Liver (tissue), 9 donors: ENCODE measurements around the gene TTC38. TPM values are rescaled to one million over a fixed set of nuclear protein-coding genes. Genes with fewer than 3 reads are reported as not detected.
A peak's percentile ranks its signal among the peaks of the same experiment; 100 is the strongest.

Experiments used
- DNase-seq: peaks from one replicate; pipeline ENCODE4 v3.0.0-alpha.2; 2017; ENCODE audit warnings: low spot score
- H3K27ac ChIP-seq, 2 donors: one replicate each; pipeline ENCODE4 v1.7.0; 2013; ENCODE audit warnings: inconsistent platforms in 2 of 2, low read length in 2 of 2, control low read depth in 1 of 2, low read depth in 1 of 2, mild to moderate bottlenecking in 1 of 2
- H3K27me3 ChIP-seq, 4 donors: one replicate each; pipeline versions ENCODE4 v1.6.1 to v1.7.0; 2013; ENCODE audit warnings: low read length in 3 of 4, inconsistent platforms in 1 of 4, mild to moderate bottlenecking in 1 of 4, moderate library complexity in 1 of 4; ENCODE audit not compliant: control insufficient read depth in 4 of 4, insufficient read depth in 4 of 4
- H3K36me3 ChIP-seq, 4 donors: one replicate each; pipeline versions ENCODE4 v1.6.1 to v1.7.0; 2013; ENCODE audit warnings: low read length in 3 of 4, mild to moderate bottlenecking in 3 of 4, low read depth in 1 of 4, moderate library complexity in 1 of 4; ENCODE audit not compliant: control insufficient read depth in 4 of 4, insufficient read depth in 3 of 4
- H3K4me1 ChIP-seq, 4 donors: one replicate each; pipeline versions ENCODE4 v1.6.1 to v1.7.0; 2013; ENCODE audit warnings: low read length in 3 of 4, mild to moderate bottlenecking in 3 of 4, moderate library complexity in 1 of 4; ENCODE audit not compliant: control insufficient read depth in 4 of 4, insufficient read depth in 4 of 4
- H3K4me3 ChIP-seq, 3 donors: one replicate each; pipeline versions ENCODE4 v1.6.1 to v1.7.0; 2013; ENCODE audit warnings: low read length in 3 of 3, control low read depth in 1 of 3, low read depth in 1 of 3, mild to moderate bottlenecking in 1 of 3
- H3K9ac ChIP-seq, 2 donors: one replicate each; pipeline ENCODE4 v1.7.0; 2013; ENCODE audit warnings: low read length in 2 of 2, mild to moderate bottlenecking in 2 of 2, moderate library complexity in 2 of 2, control low read depth in 1 of 2, low read depth in 1 of 2
- H3K9me3 ChIP-seq, 4 donors: one replicate each; pipeline versions ENCODE4 v1.6.1 to v1.7.0; 2013; ENCODE audit warnings: low read length in 3 of 4; ENCODE audit not compliant: control insufficient read depth in 4 of 4
- EGR1 ChIP-seq, 2 donors: IDR thresholded peaks; 2 replicates each; pipeline ENCODE4 v1.6.1; 2016 to 2018; ENCODE audit warnings: antibody characterized with exemption in 2 of 2, low read depth in 2 of 2
- FOXA1 ChIP-seq: IDR thresholded peaks from 2 replicates; pipeline ENCODE4 v1.6.1; 2016; ENCODE audit warnings: antibody characterized with exemption
- FOXA2 ChIP-seq: IDR thresholded peaks from 2 replicates; pipeline ENCODE4 v1.6.1; 2016; ENCODE audit warnings: antibody characterized with exemption
- GABPA ChIP-seq, 2 donors: IDR thresholded peaks in 1 of 2; conservative IDR thresholded peaks in 1 of 2; 2 replicates each; pipeline ENCODE4 v1.6.1; 2016; ENCODE audit warnings: antibody characterized with exemption in 2 of 2, mild to moderate bottlenecking in 1 of 2, moderate library complexity in 1 of 2
- HNF4A ChIP-seq, 2 donors: conservative IDR thresholded peaks; 2 replicates each; pipeline ENCODE4 v1.6.1; 2016; ENCODE audit warnings: antibody characterized with exemption in 2 of 2, mild to moderate bottlenecking in 2 of 2
- HNF4G ChIP-seq: IDR thresholded peaks from 2 replicates; pipeline ENCODE4 v1.6.1; 2016; ENCODE audit warnings: antibody characterized with exemption
- JUND ChIP-seq, 2 donors: IDR thresholded peaks; 2 replicates each; pipeline ENCODE4 v1.6.1; 2016; ENCODE audit warnings: antibody characterized with exemption in 2 of 2
- NR2F2 ChIP-seq: IDR thresholded peaks from 2 replicates; pipeline ENCODE4 v1.6.1; 2016; ENCODE audit warnings: antibody characterized with exemption
- RAD21 ChIP-seq, 2 donors: IDR thresholded peaks; 2 replicates each; pipeline ENCODE4 v1.6.1; 2016; ENCODE audit warnings: antibody characterized with exemption in 2 of 2, mild to moderate bottlenecking in 2 of 2
- RXRA ChIP-seq, 2 donors: IDR thresholded peaks; 2 replicates each; pipeline ENCODE4 v1.6.1; 2017 to 2018; ENCODE audit warnings: antibody characterized with exemption in 2 of 2, mild to moderate bottlenecking in 1 of 2
- SP1 ChIP-seq: IDR thresholded peaks from 2 replicates; pipeline ENCODE4 v1.6.1; 2018; ENCODE audit warnings: antibody characterized with exemption, mild to moderate bottlenecking
- TAF1 ChIP-seq: conservative IDR thresholded peaks from 2 replicates; pipeline ENCODE4 v1.6.1; 2016; ENCODE audit warnings: antibody characterized with exemption, mild to moderate bottlenecking
- YY1 ChIP-seq: IDR thresholded peaks from 2 replicates; pipeline ENCODE4 v1.6.1; 2016; ENCODE audit warnings: antibody characterized with exemption, mild to moderate bottlenecking
- WGBS: extraction: QIAGEN DNeasy Blood & Tissue Kit; methylation state at CpG from one replicate; pipeline ENCODE4 v1.1.7; 2013; 5-methylcytosine and 5-hydroxymethylcytosine counted together
- polyA plus RNA-seq, 2 donors: library from polyadenylated mRNA; stranded (reverse) in 1 of 2; unstranded in 1 of 2; fragments of 200-250 nt in 1 of 2; fragments of >200 nt in 1 of 2; fragmentation: Nextera tagmentation in 1 of 2; extraction: Ambion mirVana in 1 of 2; gene quantifications; one replicate each; pipeline versions ENCODE4 v1.2.1 to v1.2.3, GENCODE V29; 2013 to 2015
- total RNA-seq, 2 donors: library from RNA; depleted of rRNA; stranded (reverse); fragments of >200 nt; gene quantifications; one replicate each; pipeline ENCODE4 v1.2.3, GENCODE V29; 2014
- TF ChIP-seq, protein P1 (sequence below): IDR thresholded peaks from 2 replicates; pipeline ENCODE4 v1.6.1; 2016; ENCODE audit warnings: antibody characterized with exemption
- TF ChIP-seq, protein P2 (sequence below): fragments of 150-350 bp; IDR thresholded peaks from 2 replicates; pipeline ENCODE4 v1.5.1; 2017; ENCODE audit warnings: improper control_type of control experiment, low read depth, low read length; ENCODE audit not compliant: missing input control
- TF ChIP-seq, protein P3 (sequence below): IDR thresholded peaks from 2 replicates; pipeline ENCODE4 v1.6.1; 2016; ENCODE audit warnings: antibody characterized with exemption
- TF ChIP-seq, protein P4 (sequence below): IDR thresholded peaks from 2 replicates; pipeline ENCODE4 v1.6.1; 2016; ENCODE audit warnings: antibody characterized with exemption, mild to moderate bottlenecking
- donor health status: healthy.
- donor health status: healthy.
- donor health status: healthy.
- donor health status: healthy.
- donor health status: healthy.

The TTC38 gene
- total and polyA plus RNA-seq, 4 donors: 63.9 to 389 (median 128) TPM

DNA sequence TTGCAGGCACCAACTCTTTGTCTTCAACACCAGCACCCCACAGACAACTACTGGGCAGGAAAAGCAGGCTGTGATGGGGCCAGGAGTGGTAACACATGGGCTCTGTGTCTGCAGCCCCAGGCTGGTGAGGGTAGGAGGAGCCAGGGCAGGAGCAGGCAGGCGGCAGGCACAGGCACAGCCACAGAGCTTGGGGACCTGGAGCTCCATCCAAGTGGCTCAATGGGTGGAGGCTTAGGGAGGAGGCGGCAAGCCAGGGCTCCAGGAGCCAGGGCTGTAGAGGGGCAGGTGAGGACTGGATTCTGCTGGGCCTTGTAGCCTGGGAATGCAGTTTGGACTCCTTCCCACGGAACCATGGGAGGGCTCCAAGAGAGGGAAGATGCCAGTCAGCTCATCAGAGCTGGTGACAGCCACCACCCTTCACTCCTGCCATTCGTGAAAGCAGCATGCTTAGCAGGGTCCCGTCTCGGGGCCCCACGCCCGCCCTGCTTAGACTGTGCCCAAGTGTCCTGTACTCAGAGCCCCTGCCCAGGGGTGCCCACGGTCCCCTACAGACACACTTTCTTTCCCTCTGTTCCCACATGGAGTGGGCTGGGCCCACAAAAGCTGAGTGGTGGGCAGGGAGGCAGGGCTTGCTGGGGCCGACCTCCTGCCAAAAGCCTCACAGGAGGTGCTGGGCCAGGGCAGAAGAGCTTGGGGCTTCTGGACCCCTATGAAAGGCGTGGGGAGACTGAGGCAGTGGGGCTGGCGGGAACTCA lies 12.4 kb downstream of the TTC38 start:
- no peak overlapping the region for H3K4me3 ChIP-seq
- DNase-seq: no peak
- H3K27ac ChIP-seq: peak overlapping the region in 1 of 2 donors; percentile 60
- no peaks in the 10 kb centered on the region for H3K27me3 ChIP-seq
- peaks cover 51 to 90% (median 83%) of the 10 kb centered on the region in 4 donors for H3K36me3 ChIP-seq
- TF ChIP-seq HNF4G: no peak
- TF ChIP-seq, protein P1, sequence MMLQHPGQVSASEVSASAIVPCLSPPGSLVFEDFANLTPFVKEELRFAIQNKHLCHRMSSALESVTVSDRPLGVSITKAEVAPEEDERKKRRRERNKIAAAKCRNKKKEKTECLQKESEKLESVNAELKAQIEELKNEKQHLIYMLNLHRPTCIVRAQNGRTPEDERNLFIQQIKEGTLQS: no peak
- TF ChIP-seq TAF1: no peak
- TF ChIP-seq JUND (IDR thresholded peaks at IDR 0.05): no peak
- TF ChIP-seq HNF4A (conservative IDR thresholded peaks at IDR 0.05): no peak
- no peak for TF ChIP-seq YY1
- TF ChIP-seq SP1: no peak
- no peak for TF ChIP-seq RAD21 (IDR thresholded peaks at IDR 0.05)
- TF ChIP-seq RXRA (IDR thresholded peaks at IDR 0.05): no peak
- TF ChIP-seq, protein P2, sequence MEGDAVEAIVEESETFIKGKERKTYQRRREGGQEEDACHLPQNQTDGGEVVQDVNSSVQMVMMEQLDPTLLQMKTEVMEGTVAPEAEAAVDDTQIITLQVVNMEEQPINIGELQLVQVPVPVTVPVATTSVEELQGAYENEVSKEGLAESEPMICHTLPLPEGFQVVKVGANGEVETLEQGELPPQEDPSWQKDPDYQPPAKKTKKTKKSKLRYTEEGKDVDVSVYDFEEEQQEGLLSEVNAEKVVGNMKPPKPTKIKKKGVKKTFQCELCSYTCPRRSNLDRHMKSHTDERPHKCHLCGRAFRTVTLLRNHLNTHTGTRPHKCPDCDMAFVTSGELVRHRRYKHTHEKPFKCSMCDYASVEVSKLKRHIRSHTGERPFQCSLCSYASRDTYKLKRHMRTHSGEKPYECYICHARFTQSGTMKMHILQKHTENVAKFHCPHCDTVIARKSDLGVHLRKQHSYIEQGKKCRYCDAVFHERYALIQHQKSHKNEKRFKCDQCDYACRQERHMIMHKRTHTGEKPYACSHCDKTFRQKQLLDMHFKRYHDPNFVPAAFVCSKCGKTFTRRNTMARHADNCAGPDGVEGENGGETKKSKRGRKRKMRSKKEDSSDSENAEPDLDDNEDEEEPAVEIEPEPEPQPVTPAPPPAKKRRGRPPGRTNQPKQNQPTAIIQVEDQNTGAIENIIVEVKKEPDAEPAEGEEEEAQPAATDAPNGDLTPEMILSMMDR: no peak
- TF ChIP-seq, protein P3, sequence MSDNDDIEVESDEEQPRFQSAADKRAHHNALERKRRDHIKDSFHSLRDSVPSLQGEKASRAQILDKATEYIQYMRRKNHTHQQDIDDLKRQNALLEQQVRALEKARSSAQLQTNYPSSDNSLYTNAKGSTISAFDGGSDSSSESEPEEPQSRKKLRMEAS: no peak
- no peak for TF ChIP-seq FOXA2
- TF ChIP-seq FOXA1: no peak
- no peak for TF ChIP-seq NR2F2
- TF ChIP-seq EGR1 (IDR thresholded peaks at IDR 0.05; ENCODE audit: low read depth in 2 of 2): no peak
- 91% methylated on average over 12 of the region's 12 CpGs for WGBS
- H3K4me1 ChIP-seq: peaks cover 0 to 3% (median 0%) of the 10 kb centered on the region in 4 donors
- H3K9ac ChIP-seq: no peak overlapping the region
- no peaks in the 10 kb centered on the region for H3K9me3 ChIP-seq

DNA sequence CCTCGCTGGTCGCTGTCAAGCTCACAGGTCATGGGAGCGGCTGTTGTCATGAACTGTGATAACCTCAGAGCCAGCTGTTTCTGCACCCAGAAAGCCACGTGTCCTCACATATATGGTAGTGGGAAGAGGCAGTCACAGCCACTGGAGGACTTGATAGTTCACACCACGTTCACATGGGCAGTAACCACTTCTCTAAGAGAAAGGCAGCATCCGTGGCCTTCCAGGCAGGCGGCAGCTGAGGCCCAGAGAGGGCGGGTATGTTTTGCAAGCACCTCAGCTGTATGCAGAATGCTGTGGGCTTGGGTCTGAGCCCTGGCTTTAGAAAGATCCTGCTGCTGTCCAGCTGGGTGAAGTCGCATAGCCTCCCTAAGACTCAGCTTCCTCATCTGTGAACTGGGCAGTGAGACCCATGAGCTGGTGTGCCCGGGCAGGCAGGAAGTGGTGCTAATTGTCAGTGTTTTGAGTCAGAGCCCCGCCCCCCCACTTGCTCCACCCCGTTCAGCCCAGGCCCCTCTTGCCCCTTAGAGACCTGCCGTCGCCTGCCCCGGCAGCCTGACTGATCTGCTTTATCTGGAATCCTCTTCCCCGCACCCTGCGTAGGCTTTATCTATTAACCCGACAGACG lies 13.3 kb downstream of the TTC38 start:
- Histone ChIP-seq H3K27ac (peak overlapping the region in 1 of 2 donors; percentile 60), H3K4me1 (no peaks in the 10 kb centered on the region), H3K9ac (no peak overlapping the region), H3K4me3 (no peak overlapping the region), H3K9me3 (no peaks in the 10 kb centered on the region), H3K36me3 (peaks cover 45 to 88% (median 79%) of the 10 kb centered on the region in 4 donors), H3K27me3 (no peaks in the 10 kb centered on the region)
- no peak for DNase-seq
- WGBS: 79% methylated on average over 19 of the region's 19 CpGs
- TF ChIP-seq, protein P4, sequence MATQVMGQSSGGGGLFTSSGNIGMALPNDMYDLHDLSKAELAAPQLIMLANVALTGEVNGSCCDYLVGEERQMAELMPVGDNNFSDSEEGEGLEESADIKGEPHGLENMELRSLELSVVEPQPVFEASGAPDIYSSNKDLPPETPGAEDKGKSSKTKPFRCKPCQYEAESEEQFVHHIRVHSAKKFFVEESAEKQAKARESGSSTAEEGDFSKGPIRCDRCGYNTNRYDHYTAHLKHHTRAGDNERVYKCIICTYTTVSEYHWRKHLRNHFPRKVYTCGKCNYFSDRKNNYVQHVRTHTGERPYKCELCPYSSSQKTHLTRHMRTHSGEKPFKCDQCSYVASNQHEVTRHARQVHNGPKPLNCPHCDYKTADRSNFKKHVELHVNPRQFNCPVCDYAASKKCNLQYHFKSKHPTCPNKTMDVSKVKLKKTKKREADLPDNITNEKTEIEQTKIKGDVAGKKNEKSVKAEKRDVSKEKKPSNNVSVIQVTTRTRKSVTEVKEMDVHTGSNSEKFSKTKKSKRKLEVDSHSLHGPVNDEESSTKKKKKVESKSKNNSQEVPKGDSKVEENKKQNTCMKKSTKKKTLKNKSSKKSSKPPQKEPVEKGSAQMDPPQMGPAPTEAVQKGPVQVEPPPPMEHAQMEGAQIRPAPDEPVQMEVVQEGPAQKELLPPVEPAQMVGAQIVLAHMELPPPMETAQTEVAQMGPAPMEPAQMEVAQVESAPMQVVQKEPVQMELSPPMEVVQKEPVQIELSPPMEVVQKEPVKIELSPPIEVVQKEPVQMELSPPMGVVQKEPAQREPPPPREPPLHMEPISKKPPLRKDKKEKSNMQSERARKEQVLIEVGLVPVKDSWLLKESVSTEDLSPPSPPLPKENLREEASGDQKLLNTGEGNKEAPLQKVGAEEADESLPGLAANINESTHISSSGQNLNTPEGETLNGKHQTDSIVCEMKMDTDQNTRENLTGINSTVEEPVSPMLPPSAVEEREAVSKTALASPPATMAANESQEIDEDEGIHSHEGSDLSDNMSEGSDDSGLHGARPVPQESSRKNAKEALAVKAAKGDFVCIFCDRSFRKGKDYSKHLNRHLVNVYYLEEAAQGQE: no peak
- TF ChIP-seq GABPA (IDR thresholded peaks at IDR 0.05 in 1 of 2, conservative IDR thresholded peaks at IDR 0.05 in 1 of 2) (no peak), SP1 (no peak), EGR1 (IDR thresholded peaks at IDR 0.05; ENCODE audit: low read depth in 2 of 2) (no peak), RXRA (IDR thresholded peaks at IDR 0.05) (peak in 1 of 2 donors; percentile 37), HNF4G (no peak)
- TF ChIP-seq, protein P1: no peak
